HG03575 (cell line): ENCODE data around the gene KIAA1755.

Experiments
- ATAC-seq: cut with Tn5 transposase; IDR thresholded peaks from one replicate; pipeline ENCODE4 v1.9.1; 2021; ENCODE audit not compliant: unreplicated experiment, insufficient number of reproducible peaks, low FRiP score; ENCODE audit errors: extremely low read depth

KIAA1755 gene

DNA sequence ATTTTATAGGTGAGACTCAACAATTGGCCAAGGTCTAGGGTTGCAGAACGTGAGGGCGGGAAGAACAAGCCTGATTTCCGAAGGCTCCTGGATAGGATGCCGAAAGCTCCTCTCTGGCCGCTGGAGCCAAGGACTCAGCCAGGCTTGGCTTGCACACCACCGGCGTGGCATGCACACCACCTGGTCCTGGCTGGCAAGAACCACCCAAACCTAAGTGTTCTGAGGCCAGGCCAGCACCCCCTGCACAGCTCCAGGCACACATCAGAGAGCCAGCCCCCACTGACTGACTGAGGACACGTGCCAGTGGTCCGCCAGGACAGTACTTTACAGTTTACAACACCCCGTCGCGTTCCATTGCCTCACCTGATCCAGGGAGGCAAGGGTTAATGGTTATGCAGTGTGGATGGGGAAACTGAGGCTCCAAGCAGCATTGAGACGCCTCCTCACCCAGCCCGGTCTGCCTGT lies 95.9 kb downstream of the KIAA1755 start:
- ATAC-seq: no peak

GRCh38 chr20:38164069-38164468 lies 96.5 kb downstream of the KIAA1755 start:
- ATAC-seq: no peak

- ATAC-seq: no peak
Measured at GRCh38 chr20:38162878-38163875, 97.4 kb downstream of the KIAA1755 start.

DNA sequence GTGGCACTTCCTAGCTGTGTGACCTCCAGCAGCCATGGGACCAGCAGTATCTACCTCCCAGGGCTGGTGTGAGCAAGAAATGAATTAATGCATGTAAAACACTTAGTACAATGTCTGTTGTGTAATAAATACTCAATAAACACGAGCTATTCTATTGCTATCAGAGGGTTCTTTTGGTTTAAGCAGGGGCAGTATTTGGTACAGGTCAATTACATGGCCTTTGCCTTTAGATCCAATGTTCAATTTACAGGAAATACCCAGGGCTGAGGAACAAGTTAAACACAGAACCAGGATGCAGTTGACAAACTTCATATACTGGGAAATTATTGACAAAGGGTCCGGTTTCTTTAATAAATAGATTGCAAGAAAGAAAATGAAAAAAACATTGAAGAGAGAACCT lies 98.4 kb downstream of the KIAA1755 start:
- ATAC-seq: no peak

- ATAC-seq: no peak
Measured at GRCh38 chr20:38161412-38161774, 99.1 kb downstream of the KIAA1755 start.
